H1 (cell line): ENCODE measurements around the gene HIVEP3. TPM values are rescaled to one million over a fixed set of nuclear protein-coding genes. Genes with fewer than 3 reads are reported as not detected.

ENCODE experiments used
- MAFK ChIP-seq: IDR thresholded peaks from 2 replicates; pipeline ENCODE4 v1.6.1; 2012; ENCODE audit warnings: low read depth, mild to moderate bottlenecking, improper control_type of control experiment, low read length
- SP2 ChIP-seq: IDR thresholded peaks from 2 replicates; pipeline ENCODE4 v1.6.1; 2012; ENCODE audit warnings: mild to moderate bottlenecking, low read length, inconsistent platforms
- polyA plus RNA-seq, 7 experiments: library from polyadenylated mRNA; depleted of rRNA in 3 of 7; stranded (reverse) in 5 of 7; unstranded in 2 of 7; fragments of >200 nt in 5 of 7; fragments of 200-250 nt in 2 of 7; gene quantifications; 1 replicate in 5 of 7; 2 replicates in 1 of 7; 4 replicates in 1 of 7; pipeline versions ENCODE4 v1.2.1 to v1.2.3, GENCODE V29; 2011 to 2013; ENCODE audit warnings: missing spikeins in 2 of 7, mixed read lengths in 2 of 7
- total RNA-seq: library from RNA; stranded (reverse); fragmentation: NEBNext Ultra II Directional; extraction: Animal tissue kit (Norgen Biotek cat#: 25700); gene quantifications from 2 replicates; pipeline ENCODE4 v1.2.1, GENCODE V29; 2021

Gene HIVEP3
- total and polyA plus RNA-seq, 2 of the 8 experiments (the other 6 are each of a cell fraction or from before 2014, with no cell fraction given) = 0.24 to 0.69 TPM

GRCh38 chr1:41812051-41812450 is 106.7 kb downstream of the HIVEP3 start (continued):
- TF ChIP-seq SP2 = no peak
- no peak for TF ChIP-seq MAFK
